Neural progenitor cell (in vitro differentiated cells): ENCODE measurements around the gene YTHDC1.

Experiments used
- CTCF ChIP-seq: fragments of 200-600 bp; sonication (generic); IDR thresholded peaks from 2 replicates; pipeline ENCODE4 v1.5.1; 2017; ENCODE audit warnings: antibody characterized with exemption, mild to moderate bottlenecking
- EZH2phosphoT487 ChIP-seq: fragments of 200-600 bp; sonication (generic); IDR thresholded peaks from 2 replicates; pipeline ENCODE4 v1.6.1; 2017; ENCODE audit warnings: antibody characterized with exemption

GRCh38 chr4:68352791-68353190, 2.9 kb upstream of the YTHDC1 start:
- TF ChIP-seq EZH2phosphoT487: no peak
- TF ChIP-seq CTCF: no peak
